Spleen (tissue), 11 donors: ENCODE data around the gene GPR62. TPM values are rescaled to one million over a fixed set of nuclear protein-coding genes. Genes with fewer than 3 reads are reported as not detected.

Source experiments
- DNase-seq: peaks from one replicate; pipeline ENCODE4 v3.0.0-alpha.2; 2020
- H3K27ac ChIP-seq, 8 donors: fragments of 200-600 bp; sonication (generic) in 7 of 8; 1 replicate in 4 of 8; 2 replicates in 4 of 8; pipeline versions ENCODE4 v1.5.0 to v1.8.0; 2016 to 2021; ENCODE audit warnings: inconsistent platforms in 4 of 8, mild to moderate bottlenecking in 4 of 8, moderate library complexity in 1 of 8
- H3K27me3 ChIP-seq, 7 donors: fragments of 200-600 bp; sonication (generic) in 6 of 7; replicated peaks in 1 of 7; 1 replicate in 4 of 7; 2 replicates in 3 of 7; pipeline versions ENCODE4 v1.5.0 to v1.8.0; 2016 to 2021; ENCODE audit warnings: inconsistent platforms in 3 of 7, mild to moderate bottlenecking in 1 of 7
- H3K36me3 ChIP-seq, 6 donors: fragments of 200-600 bp; sonication (generic) in 5 of 6; 1 replicate in 4 of 6; 2 replicates in 2 of 6; pipeline versions ENCODE4 v1.5.0 to v1.8.0; 2016 to 2021; ENCODE audit warnings: inconsistent platforms in 2 of 6
- H3K4me1 ChIP-seq, 6 donors: fragments of 200-600 bp; sonication (generic) in 5 of 6; 1 replicate in 3 of 6; 2 replicates in 3 of 6; pipeline versions ENCODE4 v1.5.0 to v1.8.0; 2016 to 2021; ENCODE audit warnings: inconsistent platforms in 3 of 6
- H3K4me3 ChIP-seq, 8 donors: fragments of 200-600 bp; sonication (generic) in 7 of 8; 1 replicate in 4 of 8; 2 replicates in 4 of 8; pipeline versions ENCODE4 v1.5.0 to v1.8.0; 2016 to 2021; ENCODE audit warnings: inconsistent platforms in 4 of 8, mild to moderate bottlenecking in 4 of 8, moderate library complexity in 2 of 8
- H3K9me3 ChIP-seq, 8 donors: fragments of 200-600 bp; sonication (generic) in 7 of 8; 1 replicate in 4 of 8; 2 replicates in 4 of 8; pipeline versions ENCODE4 v1.5.0 to v1.8.0; 2016 to 2021; ENCODE audit warnings: inconsistent platforms in 4 of 8
- CTCF ChIP-seq, 11 experiments: fragments of 200-600 bp in 7 of 11; fragments of 450-650 bp in 4 of 11; sonication (generic) in 4 of 11; IDR thresholded peaks in 8 of 11; conservative IDR thresholded peaks in 3 of 11; 1 replicate in 7 of 11; 2 replicates in 4 of 11; pipeline versions ENCODE4 v1.4.0 to v1.8.0; 2016 to 2021; ENCODE audit warnings: antibody characterized with exemption in 11 of 11, inconsistent platforms in 4 of 11, mild to moderate bottlenecking in 1 of 11
- POLR2A ChIP-seq, 3 donors: fragments of 450-650 bp; IDR thresholded peaks; one replicate each; pipeline ENCODE4 v1.5.1; 2017; ENCODE audit warnings: antibody characterized with exemption in 3 of 3, mild to moderate bottlenecking in 1 of 3
- POLR2AphosphoS5 ChIP-seq, 3 donors: sonication (generic); formaldehyde crosslinking; IDR thresholded peaks; one replicate each; pipeline ENCODE4 v1.5.1; 2017; ENCODE audit warnings: antibody characterized with exemption in 3 of 3
- WGBS, 5 donors: extraction: QIAGEN DNeasy Blood & Tissue Kit in 3 of 5; methylation state at CpG; one replicate each; pipeline versions ENCODE4 v1.1.5 to v1.1.7; 2013 to 2018; 5-methylcytosine and 5-hydroxymethylcytosine counted together
- intact Hi-C: fragments of 100-400 bp; cut with DNase I; formaldehyde crosslinking; loops from one replicate; pipeline ENCODE4 v1.15.0; 2023; ENCODE audit warnings: low total_unique reads
- polyA plus RNA-seq, 3 donors: library from polyadenylated mRNA; stranded (reverse); fragments of 200-250 nt; gene quantifications; one replicate each; pipeline ENCODE4 v1.2.1, GENCODE V29; 2013
- total RNA-seq, 7 donors: library from RNA; depleted of rRNA in 3 of 7; stranded (reverse); fragments of >200 nt in 3 of 7; fragmentation: NEBNext Ultra II Directional in 4 of 7; extraction: Animal tissue kit (Norgen Biotek cat#: 25700) in 4 of 7; gene quantifications; one replicate each; pipeline versions ENCODE4 v1.1.0 to v1.2.1, GENCODE V29; 2016 to 2021
- donor health status: healthy with polysubstance abuse.
- donor health status: DM: no; HTN: no; CAD: no; lungs with moderate emphysema.
- donor health status: DM: no; HTN: no; CAD: no.
- donor health status: Bipolar disorder and iron deficiency.
- donor health status: healthy.
- donor health status: DM: no; HTN: no; CAD: no.
- donor health status: DM: yes; HTN: yes; CAD: no.

Gene GPR62
- total and polyA plus RNA-seq, 10 donors = 0.04 to 0.39 (median 0.05) TPM; not detected in 6

DNA sequence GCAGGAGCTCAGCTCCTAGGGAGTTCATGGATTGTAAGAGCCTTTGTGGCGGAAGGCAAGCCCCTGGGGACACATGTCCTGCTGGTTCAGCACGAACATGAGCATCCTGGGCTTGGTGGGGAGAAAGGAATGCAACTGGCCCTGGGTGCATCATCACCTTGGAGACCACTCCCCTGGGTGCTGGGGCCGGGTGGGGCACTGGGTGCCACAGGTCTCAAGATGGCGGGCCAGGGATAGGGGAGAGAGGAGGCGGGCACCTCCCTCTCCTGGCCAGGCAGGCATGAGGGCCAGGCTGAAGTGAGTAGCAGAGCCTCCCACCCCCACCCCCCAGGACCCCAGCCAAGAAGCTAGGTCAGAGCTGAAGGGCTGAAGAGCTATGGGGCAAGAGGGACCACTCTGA is 11.3 kb downstream of the GPR62 start:
- intact Hi-C loops = no loop called here
- peak overlapping the region in 3 of 8 donors; percentile 86 to 90 (median 89) for H3K27ac ChIP-seq
- 79 to 90% (median 84%) methylated on average over 3 to 5 of the region's 5 CpGs for WGBS, 5 donors
- DNase-seq = no peak
- H3K4me1 ChIP-seq = peaks cover 0 to 77% (median 35%) of the 10 kb centered on the region in 6 donors
- H3K4me3 ChIP-seq = peak overlapping the region in 5 of 8 donors; percentile 54 to 86 (median 62)
- peaks cover 0 to 18% (median 0%) of the 10 kb centered on the region in 7 donors for H3K27me3 ChIP-seq
- TF ChIP-seq CTCF (IDR thresholded peaks at IDR 0.05 in 8 of 11, conservative IDR thresholded peaks at IDR 0.05 in 3 of 11) (no peak), POLR2A (IDR thresholded peaks at IDR 0.05) (no peak), POLR2AphosphoS5 (IDR thresholded peaks at IDR 0.05) (no peak)
- H3K36me3 ChIP-seq = peaks cover 0 to 8% (median 0%) of the 10 kb centered on the region in 6 donors
- no peaks in the 10 kb centered on the region for H3K9me3 ChIP-seq

- peaks cover 0 to 18% (median 0%) of the 10 kb centered on the region in 7 donors for H3K27me3 ChIP-seq
- TF ChIP-seq POLR2A (IDR thresholded peaks at IDR 0.05) (no peak), POLR2AphosphoS5 (IDR thresholded peaks at IDR 0.05) (no peak), CTCF (IDR thresholded peaks at IDR 0.05 in 8 of 11, conservative IDR thresholded peaks at IDR 0.05 in 3 of 11) (no peak)
- peaks cover 0 to 10% (median 0%) of the 10 kb centered on the region in 6 donors for H3K36me3 ChIP-seq
- 6 to 27% (median 7%) methylated on average over 6 to 33 of the region's 33 CpGs for WGBS, 5 donors
- H3K27ac ChIP-seq = peak overlapping the region in 7 of 8 donors; percentile 65 to 90 (median 87)
- H3K4me3 ChIP-seq = peak overlapping the region; percentile 41 to 86 (median 56)
- H3K4me1 ChIP-seq = peaks cover 0 to 77% (median 34%) of the 10 kb centered on the region in 6 donors
- intact Hi-C loops = no loop called here
- H3K9me3 ChIP-seq = no peaks in the 10 kb centered on the region
- DNase-seq = no peak
These were observed 11.8 kb downstream of the GPR62 start for GRCh38 chr3:51966922-51967383.

DNA sequence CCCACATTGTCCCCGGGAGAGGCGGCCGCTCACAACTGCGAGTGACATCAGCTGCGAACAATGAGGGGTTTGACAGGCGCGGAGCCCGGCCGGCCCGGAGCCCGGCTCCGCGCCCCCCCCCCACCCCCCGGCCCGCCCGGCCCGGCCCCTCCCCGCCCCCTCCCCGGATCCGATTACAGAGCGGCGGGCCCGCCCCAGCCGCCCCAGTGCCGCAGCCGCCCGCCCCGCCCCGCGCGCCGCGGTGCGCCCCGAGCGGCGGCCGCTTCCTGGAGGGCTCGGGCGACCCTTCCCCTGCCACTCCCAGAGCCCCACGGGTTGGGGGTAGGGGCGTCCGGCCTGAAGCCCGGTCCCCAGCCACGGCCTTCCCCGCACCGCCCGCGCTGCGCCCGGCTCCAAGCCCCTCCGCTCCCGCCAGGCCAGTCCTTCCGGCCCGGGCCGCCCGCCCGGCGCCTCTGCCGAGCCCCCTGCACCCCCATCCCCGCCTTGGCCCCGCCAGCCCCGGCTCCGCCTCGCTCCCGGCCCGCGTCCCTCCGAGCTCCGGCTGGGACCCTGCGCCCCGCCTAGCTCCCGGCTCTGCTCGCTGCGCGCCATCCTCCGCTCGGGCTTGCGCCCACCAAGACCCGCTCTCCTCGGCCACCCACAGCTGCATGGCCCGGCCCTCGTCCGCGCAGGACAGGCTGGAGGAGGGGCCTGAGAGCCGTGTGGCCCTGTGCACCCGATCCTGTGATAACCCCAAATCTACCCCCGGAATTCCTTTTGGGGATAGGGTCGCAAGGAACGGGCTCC is 12.4 kb downstream of the GPR62 start, which contains the start of gene PCBP4:
PCBP4 (minus strand) TSS at position 71 of the 786 bp plus-strand sequence. CDS start 6,214 bp downstream, outside the sequence.
- 1 to 3% (median 1%) methylated on average over 10 to 81 of the region's 90 CpGs for WGBS, 5 donors
- no peak for DNase-seq
- intact Hi-C loops = no loop called here

GRCh38 chr3:51968170-51968775 is 13.1 kb downstream of the GPR62 start:
- no peaks in the 10 kb centered on the region for H3K9me3 ChIP-seq
- peak overlapping the region; percentile 27 to 86 (median 56) for H3K4me3 ChIP-seq
- H3K27ac ChIP-seq = peak overlapping the region; percentile 60 to 90 (median 86)
- WGBS, 5 donors = 19 to 29% (median 23%) methylated on average over 8 to 11 of the region's 11 CpGs
- intact Hi-C loops = no loop called here
- TF ChIP-seq POLR2AphosphoS5 (IDR thresholded peaks at IDR 0.05) (no peak), POLR2A (IDR thresholded peaks at IDR 0.05) (no peak), CTCF (IDR thresholded peaks at IDR 0.05 in 8 of 11, conservative IDR thresholded peaks at IDR 0.05 in 3 of 11) (no peak)
- H3K36me3 ChIP-seq = peaks cover 0 to 10% (median 0%) of the 10 kb centered on the region in 6 donors
- no peak for DNase-seq
- peaks cover 0 to 18% (median 0%) of the 10 kb centered on the region in 7 donors for H3K27me3 ChIP-seq
- peaks cover 8 to 78% (median 40%) of the 10 kb centered on the region in 6 donors for H3K4me1 ChIP-seq

More for the DNA sequence above, 12.4 kb downstream of the GPR62 start, which contains the start of gene PCBP4:
- Histone ChIP-seq H3K27me3 (peaks cover 0 to 18% (median 0%) of the 10 kb centered on the region in 7 donors), H3K4me1 (peaks cover 1 to 77% (median 33%) of the 10 kb centered on the region in 6 donors), H3K4me3 (peak within 1 kb of the TSS; percentile 41 to 86 (median 56)), H3K36me3 (peaks cover 0 to 10% (median 0%) of the 10 kb centered on the region in 6 donors), H3K27ac (peak within 1 kb of the TSS; percentile 60 to 90 (median 86)), H3K9me3 (no peaks in the 10 kb centered on the region)
- TF ChIP-seq POLR2AphosphoS5 (IDR thresholded peaks at IDR 0.05) (peak; percentile 37 to 72 (median 67)), POLR2A (IDR thresholded peaks at IDR 0.05) (no peak)
